ENCODE measurements around the gene ATP13A4.

DNA sequence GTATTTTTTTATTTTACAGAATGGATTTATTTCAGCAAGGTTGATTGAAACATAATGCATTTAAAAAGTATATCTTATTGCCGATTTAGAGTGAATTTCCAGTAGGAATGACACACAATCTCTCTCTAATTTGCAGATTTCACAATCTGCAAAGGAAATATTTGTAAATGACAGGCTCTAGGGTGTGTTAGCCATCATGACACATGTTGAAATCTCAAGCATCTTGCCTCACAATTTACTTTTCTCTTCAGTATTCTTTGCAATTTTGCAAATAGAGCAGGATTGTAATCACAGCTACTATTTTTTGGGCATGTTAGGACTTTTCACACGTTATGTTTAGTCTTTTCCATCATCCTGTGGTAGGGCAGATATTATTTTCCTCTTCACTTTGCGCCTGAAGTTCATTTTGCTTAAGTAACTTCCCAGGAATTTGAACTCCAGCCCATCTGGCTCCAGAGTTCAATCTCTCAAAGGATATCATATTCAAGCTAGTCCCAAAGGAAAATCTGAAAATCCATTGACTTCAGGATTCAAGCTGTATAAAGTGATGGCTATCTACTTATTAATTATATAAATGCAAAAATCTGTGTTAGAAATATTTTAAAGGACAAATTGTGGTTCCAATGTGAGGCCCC, 55.4 kb downstream of the ATP13A4 start:
- TF ChIP-seq, protein P1, sequence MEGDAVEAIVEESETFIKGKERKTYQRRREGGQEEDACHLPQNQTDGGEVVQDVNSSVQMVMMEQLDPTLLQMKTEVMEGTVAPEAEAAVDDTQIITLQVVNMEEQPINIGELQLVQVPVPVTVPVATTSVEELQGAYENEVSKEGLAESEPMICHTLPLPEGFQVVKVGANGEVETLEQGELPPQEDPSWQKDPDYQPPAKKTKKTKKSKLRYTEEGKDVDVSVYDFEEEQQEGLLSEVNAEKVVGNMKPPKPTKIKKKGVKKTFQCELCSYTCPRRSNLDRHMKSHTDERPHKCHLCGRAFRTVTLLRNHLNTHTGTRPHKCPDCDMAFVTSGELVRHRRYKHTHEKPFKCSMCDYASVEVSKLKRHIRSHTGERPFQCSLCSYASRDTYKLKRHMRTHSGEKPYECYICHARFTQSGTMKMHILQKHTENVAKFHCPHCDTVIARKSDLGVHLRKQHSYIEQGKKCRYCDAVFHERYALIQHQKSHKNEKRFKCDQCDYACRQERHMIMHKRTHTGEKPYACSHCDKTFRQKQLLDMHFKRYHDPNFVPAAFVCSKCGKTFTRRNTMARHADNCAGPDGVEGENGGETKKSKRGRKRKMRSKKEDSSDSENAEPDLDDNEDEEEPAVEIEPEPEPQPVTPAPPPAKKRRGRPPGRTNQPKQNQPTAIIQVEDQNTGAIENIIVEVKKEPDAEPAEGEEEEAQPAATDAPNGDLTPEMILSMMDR (conservative IDR thresholded peaks at IDR 0.05; ENCODE audit: low read depth, low read length) = no peak
- no peak for TF ChIP-seq CHD1 (IDR thresholded peaks at IDR 0.05; ENCODE audit: low read depth, low read length)
- TF ChIP-seq RAD21 (IDR thresholded peaks at IDR 0.05; ENCODE audit: low read length) = no peak
- no peak for TF ChIP-seq POLR2A (IDR thresholded peaks at IDR 0.05; ENCODE audit: low read depth, low read length)
- no peak for TF ChIP-seq SMC3 (IDR thresholded peaks at IDR 0.05; ENCODE audit: low read depth, low read length)
- TF ChIP-seq RCOR1 (IDR thresholded peaks at IDR 0.05; ENCODE audit: insufficient replicate concordance, low read length) = no peak
- peak; percentile 13; the same call in 1 of the 2 replicates for TF ChIP-seq CEBPB (IDR thresholded peaks at IDR 0.05; ENCODE audit: low read depth, low read length)
- TF ChIP-seq USF2 (IDR thresholded peaks at IDR 0.05; ENCODE audit: low read depth, low read length) = no peak
- TF ChIP-seq MXI1 (IDR thresholded peaks at IDR 0.05; ENCODE audit: borderline replicate concordance, low read depth, low read length) = no peak
- TF ChIP-seq BHLHE40 (IDR thresholded peaks at IDR 0.05; ENCODE audit: low read depth, low read length) = no peak

Measured in IMR-90 (cell line).